NK-92 (cell line): ENCODE measurements around the gene VDAC1.

Experiments used
- DNase-seq: peaks from one replicate; lab custom pipeline; 2025; ENCODE audit not compliant: unreplicated experiment; lab: John Stamatoyannopoulos, UW

Gene VDAC1

GRCh38 chr5:134025786-134026185, 21.0 kb upstream of the VDAC1 start:
- no peak for DNase-seq

- DNase-seq, result no peak
These were observed 20.0 kb upstream of the VDAC1 start for GRCh38 chr5:134024811-134025210.

GRCh38 chr5:134022333-134022732, 17.6 kb upstream of the VDAC1 start:
- DNase-seq, result no peak

- no peak for DNase-seq
These were observed 15.4 kb upstream of the VDAC1 start for GRCh38 chr5:134020188-134020587.

GRCh38 chr5:134019636-134020035, 14.9 kb upstream of the VDAC1 start:
- no peak for DNase-seq

- no peak for DNase-seq
These were observed 14.2 kb upstream of the VDAC1 start for GRCh38 chr5:134018986-134019316.

- DNase-seq, result no peak
These were observed 13.6 kb upstream of the VDAC1 start for GRCh38 chr5:134018154-134018985.

GRCh38 chr5:134008266-134008749, 3.5 kb upstream of the VDAC1 start:
- DNase-seq, result no peak

- no peak for DNase-seq
These were observed 2.9 kb upstream of the VDAC1 start for GRCh38 chr5:134007581-134008265.

- DNase-seq, result no peak
These were observed 1.3 kb upstream of the VDAC1 start for GRCh38 chr5:134006115-134006514.

GRCh38 chr5:134005417-134006061, 764 bp upstream of the VDAC1 start:
- no peak for DNase-seq

- no peak for DNase-seq
These were observed 754 bp downstream of the VDAC1 start for GRCh38 chr5:134003817-134004625.

- no peak for DNase-seq
These were observed 1.5 kb downstream of the VDAC1 start for GRCh38 chr5:134003064-134003816.

GRCh38 chr5:134001938-134002731, 2.6 kb downstream of the VDAC1 start:
- no peak for DNase-seq

GRCh38 chr5:134000696-134001453, 3.9 kb downstream of the VDAC1 start:
- DNase-seq, result no peak

- no peak for DNase-seq
These were observed 4.7 kb downstream of the VDAC1 start for GRCh38 chr5:134000091-134000511.

GRCh38 chr5:133998807-133999206, 6.0 kb downstream of the VDAC1 start:
- no peak for DNase-seq

- DNase-seq, result no peak
These were observed 6.7 kb downstream of the VDAC1 start for GRCh38 chr5:133998042-133998441.
